ENCODE results near the gene SESN2. TPM values are rescaled to one million over a fixed set of nuclear protein-coding genes. Genes with fewer than 3 reads are reported as not detected.
"Not testable (repeated sequence)": the region's sequence is repeated elsewhere in the genome, so short reads cannot be mapped to it uniquely, and the experiment has no call there.

Gene SESN2
- total and polyA plus RNA-seq, 2 experiments from 2014 or later = 40.2 to 50.7 TPM

DNA sequence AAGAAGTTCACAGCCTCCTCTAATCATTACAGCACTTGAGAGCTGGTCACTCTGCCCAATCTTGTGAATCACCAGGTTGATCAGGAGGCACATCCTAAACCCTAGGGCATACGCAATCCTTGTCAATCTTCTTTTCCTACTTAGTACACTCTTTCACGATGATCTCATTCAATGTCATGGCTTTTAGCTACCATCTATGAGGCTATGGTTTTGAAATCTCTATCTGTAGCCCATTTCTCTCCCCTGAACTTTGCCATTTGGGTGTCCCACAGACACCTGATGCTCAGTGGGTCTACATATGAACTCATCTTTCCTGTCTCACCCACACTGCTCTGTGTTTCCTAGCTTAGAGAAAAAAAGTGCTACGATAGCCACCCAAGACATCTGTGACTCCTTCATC lies 67.7 kb downstream of the SESN2 start:
- H3K27ac ChIP-seq = peak overlapping the region; percentile 86
- peak; percentile 27 for DNase-seq (ENCODE audit: low spot score)
- no peaks in the 10 kb centered on the region for H3K9me2 ChIP-seq (replicated peaks; ENCODE audit: insufficient read depth)
- H4K20me1 ChIP-seq (ENCODE audit: insufficient read depth, poor library complexity, severe bottlenecking) = no peaks in the 10 kb centered on the region
- no peak for TF ChIP-seq CTCF (IDR thresholded peaks at IDR 0.05; ENCODE audit: poor library complexity)
- no peak for TF ChIP-seq EZH2 (IDR thresholded peaks at IDR 0.05; ENCODE audit: borderline replicate concordance)
- TF ChIP-seq EZH2phosphoT487 (IDR thresholded peaks at IDR 0.05; ENCODE audit: low read depth, severe bottlenecking, unreplicated experiment) = no peak
- H3K4me1 ChIP-seq (ENCODE audit: insufficient read depth) = peaks cover 21% of the 10 kb centered on the region
- WGBS (ENCODE audit: low lambda C conversion rate, missing lambda C conversion rate) = 81% methylated on average over 3 of the region's 3 CpGs
- H3K27me3 ChIP-seq = no peaks in the 10 kb centered on the region
- peaks cover 20% of the 10 kb centered on the region for H3K79me2 ChIP-seq
- no peaks in the 10 kb centered on the region for H3K9me3 ChIP-seq (ENCODE audit: low read depth)
- H3K4me3 ChIP-seq = no peak overlapping the region
- no peaks in the 10 kb centered on the region for H3K36me3 ChIP-seq (replicated peaks; ENCODE audit: insufficient read depth, low read depth)
- no peak overlapping the region for H3K4me2 ChIP-seq
- no peak overlapping the region for H2AFZ ChIP-seq

GRCh38 chr1:28327431-28327830 lies 68.1 kb downstream of the SESN2 start:
- H3K4me1 ChIP-seq (ENCODE audit: insufficient read depth) = peaks cover 21% of the 10 kb centered on the region
- H3K4me2 ChIP-seq; DNase-seq (ENCODE audit: low spot score); H3K9me2 ChIP-seq (replicated peaks; ENCODE audit: insufficient read depth); H4K20me1 ChIP-seq (ENCODE audit: insufficient read depth, poor library complexity, severe bottlenecking); H2AFZ ChIP-seq; H3K27me3 ChIP-seq; H3K4me3 ChIP-seq; H3K9me3 ChIP-seq (ENCODE audit: low read depth); H3K36me3 ChIP-seq (replicated peaks; ENCODE audit: insufficient read depth, low read depth): not testable (repeated sequence)
- H3K27ac ChIP-seq = peak overlapping the region; percentile 86
- peaks cover 20% of the 10 kb centered on the region for H3K79me2 ChIP-seq
- WGBS (ENCODE audit: low lambda C conversion rate, missing lambda C conversion rate) = 95% methylated on average over 11 of the region's 11 CpGs

DNA sequence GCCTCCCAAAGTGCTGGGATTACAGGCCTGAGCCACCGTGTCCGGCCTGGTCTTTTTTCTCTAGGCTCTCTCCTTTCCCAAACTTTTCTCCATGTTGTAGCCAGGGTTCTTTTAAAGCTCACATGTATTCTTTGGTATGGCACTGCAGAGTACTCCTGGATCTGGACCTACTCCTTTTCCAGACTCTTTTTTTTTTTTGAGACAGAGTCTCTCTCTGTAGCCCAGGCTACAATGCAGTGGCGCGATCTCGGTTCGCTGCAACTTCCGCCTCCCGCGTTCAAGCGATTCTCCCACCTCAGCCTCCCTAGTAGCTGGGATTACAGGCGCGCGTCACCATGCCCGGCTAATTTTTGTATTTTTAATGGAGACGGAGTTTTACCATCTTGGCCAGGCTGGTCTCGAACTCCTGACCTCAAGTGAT lies 68.9 kb downstream of the SESN2 start:
- no peaks in the 10 kb centered on the region for H3K36me3 ChIP-seq (replicated peaks; ENCODE audit: insufficient read depth, low read depth)
- H3K4me1 ChIP-seq (ENCODE audit: insufficient read depth) = peaks cover 15% of the 10 kb centered on the region
- no peaks in the 10 kb centered on the region for H3K9me3 ChIP-seq (ENCODE audit: low read depth)
- no peaks in the 10 kb centered on the region for H3K9me2 ChIP-seq (replicated peaks; ENCODE audit: insufficient read depth)
- peak overlapping the region; percentile 35 for H3K4me3 ChIP-seq
- no peaks in the 10 kb centered on the region for H3K27me3 ChIP-seq
- peak overlapping the region; percentile 86 for H3K27ac ChIP-seq
- peak overlapping the region; percentile 94 for H2AFZ ChIP-seq
- TF ChIP-seq EZH2phosphoT487 (IDR thresholded peaks at IDR 0.05; ENCODE audit: low read depth, severe bottlenecking, unreplicated experiment) (no peak), CTCF (IDR thresholded peaks at IDR 0.05; ENCODE audit: poor library complexity) (no peak), EZH2 (IDR thresholded peaks at IDR 0.05; ENCODE audit: borderline replicate concordance) (no peak)
- no peaks in the 10 kb centered on the region for H4K20me1 ChIP-seq (ENCODE audit: insufficient read depth, poor library complexity, severe bottlenecking)
- WGBS (ENCODE audit: low lambda C conversion rate, missing lambda C conversion rate) = 93% methylated on average over 16 of the region's 16 CpGs
- peaks cover 20% of the 10 kb centered on the region for H3K79me2 ChIP-seq
- DNase-seq (ENCODE audit: low spot score) = no peak
- peak overlapping the region; percentile 75 for H3K4me2 ChIP-seq

GRCh38 chr1:28329395-28330153 lies 70.3 kb downstream of the SESN2 start:
- Histone ChIP-seq H3K9me3 (ENCODE audit: low read depth) (no peaks in the 10 kb centered on the region), H3K4me1 (ENCODE audit: insufficient read depth) (peaks cover 8% of the 10 kb centered on the region), H3K9me2 (replicated peaks; ENCODE audit: insufficient read depth) (no peaks in the 10 kb centered on the region), H4K20me1 (ENCODE audit: insufficient read depth, poor library complexity, severe bottlenecking) (no peaks in the 10 kb centered on the region), H3K27me3 (no peaks in the 10 kb centered on the region), H3K27ac (peak overlapping the region; percentile 91), H3K4me2 (peak overlapping the region; percentile 94), H3K36me3 (replicated peaks; ENCODE audit: insufficient read depth, low read depth) (no peaks in the 10 kb centered on the region), H3K4me3 (peak overlapping the region; percentile 80), H3K79me2 (peaks cover 20% of the 10 kb centered on the region), H2AFZ (peak overlapping the region; percentile 63)
- peak; percentile 41 for DNase-seq (ENCODE audit: low spot score)
- WGBS (ENCODE audit: low lambda C conversion rate, missing lambda C conversion rate) = 55% methylated on average over 29 of the region's 29 CpGs
- TF ChIP-seq CTCF (IDR thresholded peaks at IDR 0.05; ENCODE audit: poor library complexity) = no peak
- no peak for TF ChIP-seq EZH2 (IDR thresholded peaks at IDR 0.05; ENCODE audit: borderline replicate concordance)
- TF ChIP-seq EZH2phosphoT487 (IDR thresholded peaks at IDR 0.05; ENCODE audit: low read depth, severe bottlenecking, unreplicated experiment) = no peak
